Liver (tissue), 3 donors: ENCODE results near the gene NDRG2.

Source experiments
- CTCF ChIP-seq: fragments of 150-350 bp; IDR thresholded peaks from 2 replicates; pipeline ENCODE4 v1.5.1; 2017; ENCODE audit warnings: improper control_type of control experiment, low read depth, low read length; ENCODE audit not compliant: missing input control
- JUND ChIP-seq, 2 donors: IDR thresholded peaks; 2 replicates each; pipeline ENCODE4 v1.6.1; 2016; ENCODE audit warnings: antibody characterized with exemption in 2 of 2
- RAD21 ChIP-seq, 2 donors: IDR thresholded peaks; 2 replicates each; pipeline ENCODE4 v1.6.1; 2016; ENCODE audit warnings: antibody characterized with exemption in 2 of 2, mild to moderate bottlenecking in 2 of 2
- REST ChIP-seq: IDR thresholded peaks from 2 replicates; pipeline ENCODE4 v1.6.1; 2016; ENCODE audit warnings: antibody characterized with exemption, mild to moderate bottlenecking
- TAF1 ChIP-seq: conservative IDR thresholded peaks from 2 replicates; pipeline ENCODE4 v1.6.1; 2016; ENCODE audit warnings: antibody characterized with exemption, mild to moderate bottlenecking
- YY1 ChIP-seq: IDR thresholded peaks from 2 replicates; pipeline ENCODE4 v1.6.1; 2016; ENCODE audit warnings: antibody characterized with exemption, mild to moderate bottlenecking
- donor health status: healthy.
- donor health status: healthy.

DNA sequence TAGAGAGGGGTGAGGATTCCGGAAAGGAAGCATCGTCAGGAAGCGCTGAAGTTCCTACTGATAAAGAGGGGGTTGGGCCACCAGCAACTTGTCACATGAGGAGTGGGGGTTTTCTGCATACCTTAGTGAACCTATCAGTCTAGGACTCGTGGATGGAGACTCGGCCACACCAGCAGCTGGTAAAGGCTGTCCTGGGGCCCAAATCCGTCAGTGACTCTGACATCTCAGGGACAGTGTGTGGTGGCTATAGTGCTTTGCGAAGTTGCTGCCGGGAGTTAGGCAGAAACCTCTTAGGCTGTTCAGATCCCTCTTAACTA, 53.2 kb downstream of the NDRG2 start:
- TF ChIP-seq REST (no peak), YY1 (peak; percentile 9), JUND (IDR thresholded peaks at IDR 0.05) (no peak), CTCF (no peak), RAD21 (IDR thresholded peaks at IDR 0.05) (no peak), TAF1 (no peak)
